KMS-11 (cell line): ENCODE results near the gene KAZN.

Source experiments
- H2AFZ ChIP-seq: fragments of 200-600 bp; sonication (generic); 2 replicates; pipeline ENCODE4 v1.6.1; 2016; ENCODE audit warnings: antibody characterized with exemption, mixed run types, low read depth
- H3K27ac ChIP-seq: fragments of 200-600 bp; sonication (generic); 2 replicates; pipeline ENCODE4 v1.6.1; 2016; ENCODE audit warnings: mild to moderate bottlenecking, mixed run types
- H3K27me3 ChIP-seq: fragments of 200-600 bp; sonication (generic); 2 replicates; pipeline ENCODE4 v1.6.1; 2017; ENCODE audit warnings: mild to moderate bottlenecking, low read depth, mixed run types, moderate library complexity; ENCODE audit not compliant: insufficient read depth
- H3K36me3 ChIP-seq: fragments of 200-600 bp; sonication (generic); 2 replicates; pipeline ENCODE4 v1.6.1; 2017; ENCODE audit warnings: mild to moderate bottlenecking, mixed run types; ENCODE audit not compliant: insufficient read depth
- H3K4me1 ChIP-seq: fragments of 200-600 bp; sonication (generic); 2 replicates; pipeline ENCODE4 v1.6.1; 2016; ENCODE audit warnings: mild to moderate bottlenecking, low read depth, mixed run types; ENCODE audit not compliant: poor library complexity, severe bottlenecking
- H3K4me2 ChIP-seq: fragments of 200-600 bp; sonication (generic); 2 replicates; pipeline ENCODE4 v1.7.0; 2016; ENCODE audit warnings: mild to moderate bottlenecking, mixed run types
- H3K4me3 ChIP-seq: fragments of 200-600 bp; sonication (generic); IDR thresholded peaks from 2 replicates; pipeline ENCODE4 v1.6.1; 2017; ENCODE audit warnings: low read depth, low read length, mixed read lengths; ENCODE audit not compliant: insufficient read depth
- H3K79me2 ChIP-seq: fragments of 200-600 bp; sonication (generic); 2 replicates; pipeline ENCODE4 v1.6.1; 2016; ENCODE audit warnings: low read depth, mixed run types; ENCODE audit not compliant: insufficient read depth
- H3K9ac ChIP-seq: fragments of 200-600 bp; sonication (generic); 2 replicates; pipeline ENCODE4 v1.6.1; 2016; ENCODE audit warnings: mild to moderate bottlenecking, mixed run types
- H4K20me1 ChIP-seq: fragments of 200-600 bp; sonication (generic); 2 replicates; pipeline ENCODE4 v1.6.1; 2016; ENCODE audit warnings: mild to moderate bottlenecking, mixed run types; ENCODE audit not compliant: insufficient read depth
- TF ChIP-seq, protein P1 (sequence below): fragments of 200-600 bp; sonication (generic); conservative IDR thresholded peaks from 2 replicates; pipeline ENCODE4 v1.6.1; 2017; ENCODE audit warnings: low read depth, mild to moderate bottlenecking, antibody characterized with exemption, low read length, moderate library complexity, mixed read lengths

Gene KAZN

DNA sequence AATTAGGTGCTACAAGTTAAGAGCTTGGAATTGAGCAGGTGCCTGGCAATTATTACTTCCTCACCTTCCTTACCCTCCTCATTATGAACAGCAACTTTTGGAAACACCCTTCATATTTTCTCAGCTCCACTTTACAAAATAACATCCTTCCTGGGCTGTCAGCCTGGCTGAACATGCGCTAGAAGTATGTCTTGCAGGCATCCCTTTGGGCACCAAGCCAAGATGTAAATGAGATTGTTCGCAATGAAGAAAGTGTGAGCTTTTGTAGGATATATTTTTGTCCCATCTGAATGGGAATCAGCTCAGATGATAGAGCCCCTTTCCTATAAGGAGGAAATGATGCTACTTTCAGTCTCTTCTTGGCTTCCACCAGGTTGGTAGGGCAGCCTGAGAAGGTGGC, 245.9 kb downstream of the KAZN start:
- no peak overlapping the region for H2AFZ ChIP-seq
- H3K27me3 ChIP-seq: no peaks in the 10 kb centered on the region; the same call in 1 of the 2 replicates
- H4K20me1 ChIP-seq: no peaks in the 10 kb centered on the region
- no peak overlapping the region for H3K4me3 ChIP-seq
- H3K4me2 ChIP-seq: no peak overlapping the region
- no peak overlapping the region for H3K9ac ChIP-seq
- TF ChIP-seq, protein P1, sequence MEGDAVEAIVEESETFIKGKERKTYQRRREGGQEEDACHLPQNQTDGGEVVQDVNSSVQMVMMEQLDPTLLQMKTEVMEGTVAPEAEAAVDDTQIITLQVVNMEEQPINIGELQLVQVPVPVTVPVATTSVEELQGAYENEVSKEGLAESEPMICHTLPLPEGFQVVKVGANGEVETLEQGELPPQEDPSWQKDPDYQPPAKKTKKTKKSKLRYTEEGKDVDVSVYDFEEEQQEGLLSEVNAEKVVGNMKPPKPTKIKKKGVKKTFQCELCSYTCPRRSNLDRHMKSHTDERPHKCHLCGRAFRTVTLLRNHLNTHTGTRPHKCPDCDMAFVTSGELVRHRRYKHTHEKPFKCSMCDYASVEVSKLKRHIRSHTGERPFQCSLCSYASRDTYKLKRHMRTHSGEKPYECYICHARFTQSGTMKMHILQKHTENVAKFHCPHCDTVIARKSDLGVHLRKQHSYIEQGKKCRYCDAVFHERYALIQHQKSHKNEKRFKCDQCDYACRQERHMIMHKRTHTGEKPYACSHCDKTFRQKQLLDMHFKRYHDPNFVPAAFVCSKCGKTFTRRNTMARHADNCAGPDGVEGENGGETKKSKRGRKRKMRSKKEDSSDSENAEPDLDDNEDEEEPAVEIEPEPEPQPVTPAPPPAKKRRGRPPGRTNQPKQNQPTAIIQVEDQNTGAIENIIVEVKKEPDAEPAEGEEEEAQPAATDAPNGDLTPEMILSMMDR: no peak
- H3K79me2 ChIP-seq: no peaks in the 10 kb centered on the region
- no peaks in the 10 kb centered on the region for H3K4me1 ChIP-seq
- H3K36me3 ChIP-seq: no peaks in the 10 kb centered on the region
- H3K27ac ChIP-seq: no peak overlapping the region

DNA sequence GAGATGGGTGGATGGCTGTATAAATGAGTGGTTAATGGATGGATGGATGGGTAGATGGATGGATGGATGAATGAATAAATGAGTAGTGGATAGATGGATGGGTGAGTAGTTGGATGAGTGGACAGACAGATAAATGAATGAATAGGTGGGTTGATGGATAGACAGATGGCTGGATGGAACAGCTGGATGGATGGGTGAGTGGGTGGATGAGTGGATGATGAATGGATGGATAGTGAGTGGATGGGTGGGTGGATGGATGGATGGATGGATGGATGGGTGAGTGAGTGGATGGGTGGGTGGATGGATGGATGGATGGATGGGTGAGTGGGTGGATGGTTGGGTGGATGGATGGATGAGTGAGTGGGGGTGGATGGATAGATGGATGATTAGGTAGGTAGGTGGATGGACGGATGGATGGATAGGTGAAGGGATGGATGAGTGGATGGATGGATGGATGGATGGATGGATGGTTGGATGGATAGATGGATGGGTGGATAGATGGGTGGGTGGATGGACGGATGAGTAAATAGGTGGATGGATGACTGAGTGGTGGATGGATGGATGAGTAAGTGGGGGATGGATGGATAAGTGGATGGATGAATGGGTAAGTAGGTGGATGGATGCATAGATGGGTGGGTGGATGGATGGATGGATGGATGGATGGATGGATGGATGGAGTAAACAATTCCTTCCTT, 246.6 kb downstream of the KAZN start:
- Histone ChIP-seq H3K9ac (no peak overlapping the region), H3K4me1 (no peaks in the 10 kb centered on the region), H3K27me3 (peaks cover 2% of the 10 kb centered on the region; the same call in 1 of the 2 replicates), H3K79me2 (no peaks in the 10 kb centered on the region), H2AFZ (no peak overlapping the region), H3K4me3 (no peak overlapping the region), H3K27ac (no peak overlapping the region), H4K20me1 (no peaks in the 10 kb centered on the region), H3K36me3 (no peaks in the 10 kb centered on the region), H3K4me2 (no peak overlapping the region)
- TF ChIP-seq, protein P1: no peak

DNA sequence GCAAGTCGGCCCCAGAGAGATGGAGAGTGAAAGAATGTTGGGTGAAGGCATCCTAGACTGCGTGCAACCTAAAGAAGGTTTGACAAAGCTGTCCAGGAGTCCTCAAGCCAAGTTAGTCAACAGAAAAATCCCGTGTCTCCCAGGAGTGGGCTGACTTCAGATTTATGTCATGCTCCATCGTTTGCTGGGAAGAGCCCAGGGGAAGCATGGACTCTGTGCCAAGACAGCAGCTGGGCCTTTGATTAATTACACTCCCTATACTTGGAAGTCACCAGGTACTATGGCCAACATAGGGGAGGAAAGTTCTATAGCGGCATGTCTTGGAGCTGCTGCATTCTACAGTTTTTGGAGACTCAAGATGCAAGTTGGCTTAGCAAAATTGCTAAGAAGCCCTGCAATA, 247.4 kb downstream of the KAZN start:
- Histone ChIP-seq H4K20me1 (no peaks in the 10 kb centered on the region), H3K4me3 (no peak overlapping the region), H3K27me3 (peaks cover 3% of the 10 kb centered on the region; the same call in 1 of the 2 replicates), H3K36me3 (no peaks in the 10 kb centered on the region), H3K79me2 (no peaks in the 10 kb centered on the region), H3K27ac (no peak overlapping the region), H2AFZ (no peak overlapping the region), H3K4me2 (no peak overlapping the region), H3K9ac (no peak overlapping the region), H3K4me1 (no peaks in the 10 kb centered on the region)
- TF ChIP-seq, protein P1: no peak

DNA sequence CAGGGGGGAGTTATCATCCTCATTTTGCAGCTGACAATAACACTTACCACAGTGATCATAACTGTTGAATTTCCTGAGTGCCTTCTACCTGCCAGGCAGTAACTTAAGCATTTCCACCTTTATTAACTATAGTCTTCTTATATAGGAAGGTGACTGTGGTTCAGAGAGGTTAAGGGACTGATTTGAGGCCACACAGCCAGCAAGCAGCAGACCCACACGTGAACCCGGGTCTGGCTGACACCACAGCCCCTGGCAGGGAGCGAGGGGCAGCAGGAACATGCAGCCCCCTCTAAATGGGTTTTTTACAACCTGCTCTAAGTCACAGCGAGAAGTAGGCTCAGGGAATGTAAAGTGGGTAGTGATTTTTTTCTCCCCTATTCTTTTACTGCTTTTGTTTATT, 248.2 kb downstream of the KAZN start:
- H4K20me1 ChIP-seq: no peaks in the 10 kb centered on the region
- no peaks in the 10 kb centered on the region for H3K36me3 ChIP-seq

More for the DNA sequence above, 248.2 kb downstream of the KAZN start:
- TF ChIP-seq, protein P1: no peak
- Histone ChIP-seq H2AFZ (no peak overlapping the region), H3K4me2 (no peak overlapping the region), H3K4me1 (no peaks in the 10 kb centered on the region), H3K79me2 (no peaks in the 10 kb centered on the region), H3K27ac (no peak overlapping the region), H3K4me3 (no peak overlapping the region), H3K9ac (no peak overlapping the region), H3K27me3 (peaks cover 3% of the 10 kb centered on the region; the same call in 1 of the 2 replicates)
